Measurements from ENCODE around the gene LGALS9C.
"Not testable (repeated sequence)": the region's sequence is repeated elsewhere in the genome, so short reads cannot be mapped to it uniquely, and the experiment has no call there.

The LGALS9C gene

DNA sequence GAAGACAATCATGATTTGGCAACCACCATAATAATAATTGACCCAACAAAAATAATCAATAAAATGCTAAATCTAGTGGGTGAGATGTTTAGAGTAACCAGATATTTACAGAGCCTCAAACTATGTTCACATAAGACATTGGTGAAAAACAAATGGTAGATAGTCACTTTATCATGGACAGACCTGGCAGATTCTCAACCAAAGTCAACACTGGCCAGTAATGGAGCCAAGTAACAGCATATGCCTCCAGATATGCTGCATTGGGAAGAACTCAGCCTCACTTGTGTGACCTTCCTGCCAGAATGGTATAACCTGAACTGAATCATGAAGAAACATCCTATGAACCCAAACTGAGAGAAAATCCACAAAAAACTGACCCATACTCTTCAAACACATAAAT is 53.8 kb downstream of the LGALS9C start:
- H3K4me1 Mint-ChIP-seq; H3K4me3 Mint-ChIP-seq; H3K36me3 Mint-ChIP-seq (ENCODE audit: low read depth); H3K27me3 Mint-ChIP-seq; DNase-seq; H3K9me3 Mint-ChIP-seq; H3K27ac Mint-ChIP-seq; ATAC-seq: not testable (repeated sequence)

DNA sequence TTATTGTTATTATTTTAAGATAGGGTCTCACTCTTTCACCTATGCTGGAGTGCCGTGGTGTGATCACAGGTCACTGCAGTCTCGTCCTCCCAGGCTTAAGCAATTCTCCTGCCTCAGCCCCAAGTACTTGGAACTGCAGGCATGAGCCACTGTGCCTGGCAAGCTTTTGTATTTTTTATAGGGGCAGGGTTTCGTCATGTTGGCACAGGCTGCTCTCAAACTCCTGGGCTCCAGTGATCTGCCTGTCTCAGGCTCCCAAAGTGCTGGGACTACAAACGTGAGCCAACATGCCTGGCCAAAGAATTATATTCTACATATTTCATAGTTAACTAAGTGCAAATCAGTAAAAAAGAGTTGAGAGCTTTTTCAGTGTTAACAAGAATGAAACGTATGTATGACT is 65.6 kb downstream of the LGALS9C start:
- not testable (repeated sequence) for H3K9me3 Mint-ChIP-seq; H3K4me1 Mint-ChIP-seq; H3K27me3 Mint-ChIP-seq; ATAC-seq; H3K4me3 Mint-ChIP-seq; H3K36me3 Mint-ChIP-seq (ENCODE audit: low read depth); H3K27ac Mint-ChIP-seq; DNase-seq

DNA sequence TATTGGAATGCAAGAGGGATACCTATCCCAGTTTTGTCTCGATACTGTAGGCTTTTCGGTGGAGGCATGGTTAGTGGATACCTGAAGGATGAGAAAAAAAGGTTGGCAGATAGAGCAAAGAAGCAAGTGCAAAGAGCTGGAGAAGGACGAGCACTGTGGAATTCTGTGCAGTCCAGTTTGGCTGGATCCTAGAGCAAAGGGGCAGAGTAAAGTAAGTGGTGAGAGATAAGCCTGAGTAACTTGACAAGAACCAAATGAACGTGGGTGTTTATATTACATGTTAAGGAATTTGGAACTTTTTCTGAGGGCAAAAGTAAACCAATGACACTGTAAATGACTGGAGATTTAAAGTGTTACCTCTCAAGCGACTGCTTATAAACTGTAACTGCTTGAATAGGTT is 66.3 kb downstream of the LGALS9C start:
- not testable (repeated sequence) for H3K4me1 Mint-ChIP-seq; H3K27me3 Mint-ChIP-seq; H3K9me3 Mint-ChIP-seq; H3K36me3 Mint-ChIP-seq (ENCODE audit: low read depth); H3K4me3 Mint-ChIP-seq; H3K27ac Mint-ChIP-seq; ATAC-seq; DNase-seq

Data from activated naive CD8-positive, alpha-beta T cell treated with anti-CD3 and anti-CD28 coated beads, Interleukin-2, amount 50 U/mL, for 24 hours (primary cell).